GM19239 (cell line): ENCODE data around the gene ITGB1.

Experiments
- DNase-seq: peaks from one replicate; pipeline ENCODE4 v3.0.0; 2011; ENCODE audit warnings: low spot score; ENCODE audit not compliant: insufficient read length
- FAIRE-seq: peaks from 2 replicates; lab custom pipeline; 2011; peaks lifted over from hg19 to GRCh38; lab: Jason Lieb, UNC

ITGB1 gene

DNA sequence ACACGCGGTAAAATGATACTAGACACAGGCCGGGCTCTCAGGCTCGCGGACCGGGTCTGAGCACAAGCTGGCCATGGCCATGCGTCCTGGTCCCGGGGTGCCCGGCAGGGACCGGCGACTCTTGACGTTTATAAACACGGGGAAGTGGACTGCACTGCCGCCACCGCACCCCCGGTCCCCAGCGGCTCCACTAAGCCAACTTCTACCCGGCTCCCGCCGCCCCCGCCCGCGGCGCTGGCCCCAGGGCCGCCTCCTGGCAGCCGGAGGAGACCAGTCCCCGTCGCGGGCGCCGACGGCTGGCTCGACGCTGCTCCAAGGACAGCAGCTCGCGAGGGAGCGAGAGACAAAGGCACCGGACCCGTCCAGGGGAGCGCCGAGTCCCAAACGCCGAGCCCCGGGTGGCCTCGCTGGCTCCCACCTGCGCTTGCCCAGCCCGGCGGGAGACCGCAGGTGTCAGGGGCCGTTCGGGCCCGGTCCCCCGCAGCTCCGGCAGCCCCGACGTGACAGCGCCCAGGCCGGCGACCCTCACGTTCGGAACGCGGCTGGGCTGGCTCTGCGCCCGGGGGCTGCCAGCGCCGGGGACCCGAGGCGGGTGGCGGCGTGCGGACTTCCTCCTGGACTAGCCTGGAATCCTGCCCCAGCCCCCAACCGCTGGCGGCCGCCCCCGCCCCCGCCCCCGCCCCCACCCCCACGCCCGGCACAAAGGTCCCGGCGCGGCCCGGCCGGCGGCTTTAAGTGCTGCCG lies 517 bp downstream of the ITGB1 start:
- DNase-seq (no peak), FAIRE-seq (no peak)

DNA sequence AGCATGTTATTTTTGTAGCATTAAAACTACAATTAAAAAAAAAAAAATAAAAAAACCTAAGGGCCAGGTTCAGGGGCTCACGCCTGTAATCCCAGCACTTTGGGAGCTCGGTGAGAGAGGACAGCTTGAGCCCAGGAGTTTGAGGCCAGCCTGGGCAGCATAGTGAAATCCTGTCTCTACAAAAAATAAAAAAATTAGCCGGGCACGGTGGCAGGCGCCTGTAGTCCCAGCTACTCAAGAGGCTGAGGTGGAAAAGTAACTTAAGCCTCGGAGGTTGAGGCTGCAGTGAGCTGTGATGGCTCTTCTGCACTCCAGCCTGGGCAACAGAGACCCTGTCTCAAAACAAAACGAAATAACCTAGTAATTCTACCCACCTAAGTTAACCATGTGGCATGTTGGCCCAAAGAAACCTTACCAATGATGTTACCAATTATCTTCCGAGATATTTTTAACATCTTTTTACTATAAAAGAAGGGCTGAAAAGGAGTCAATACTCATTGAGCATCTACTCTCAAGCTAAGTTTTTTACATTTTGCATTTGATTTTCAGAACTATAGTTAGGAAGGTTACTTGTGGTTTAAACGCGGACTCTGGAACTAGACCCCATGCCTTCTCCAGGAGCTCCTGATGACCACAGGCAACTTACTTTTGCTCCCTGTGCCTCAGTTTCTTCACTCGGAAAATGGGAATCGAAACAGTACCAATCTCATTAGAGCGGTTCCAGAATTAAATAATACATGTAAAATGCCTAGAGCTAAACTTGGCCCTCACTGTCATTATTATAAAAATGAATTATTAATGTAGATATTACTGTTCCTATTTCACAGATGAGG lies 1.4 kb downstream of the ITGB1 start:
- DNase-seq (no peak), FAIRE-seq (no peak)

DNA sequence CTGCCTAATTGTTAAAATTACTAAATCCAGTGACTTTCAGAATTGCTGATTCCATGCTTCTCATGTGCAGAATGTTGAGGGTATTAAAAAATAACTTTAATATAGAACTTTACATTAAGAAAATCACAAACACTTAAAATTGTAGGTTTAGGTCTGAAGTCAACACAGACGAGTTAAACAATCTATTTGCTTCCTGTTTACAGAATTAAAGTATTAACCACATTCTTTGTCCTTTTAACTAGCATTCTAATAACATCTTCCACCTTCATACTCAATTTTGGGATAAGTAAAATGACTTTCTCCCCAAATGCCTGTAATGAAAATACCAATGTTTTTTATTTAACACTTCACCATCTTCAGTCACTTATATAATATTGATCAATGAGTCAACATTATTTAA lies 2.2 kb downstream of the ITGB1 start:
- FAIRE-seq, result no peak
- no peak for DNase-seq

DNA sequence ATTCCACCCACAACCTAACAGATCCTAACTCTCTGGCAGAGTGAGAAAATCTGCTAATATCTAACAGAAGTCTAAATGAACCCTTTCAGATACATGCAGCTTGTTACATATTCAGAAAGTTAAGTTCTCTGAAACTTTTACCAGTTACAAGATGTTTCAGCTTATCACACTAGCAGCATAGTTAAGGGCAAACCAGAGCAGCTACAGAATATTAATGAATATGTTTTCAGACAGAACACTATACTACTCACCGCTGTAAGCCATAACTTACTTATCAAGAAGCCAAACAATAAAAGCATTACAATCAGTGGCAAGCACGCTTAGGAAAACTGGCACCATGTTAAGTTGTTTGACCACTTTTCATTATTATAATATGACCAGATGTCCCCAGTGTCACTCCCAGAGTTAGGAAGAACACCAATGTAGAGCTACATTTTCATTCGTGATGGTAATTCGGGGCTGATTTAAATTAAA lies 2.7 kb downstream of the ITGB1 start:
- no peak for DNase-seq

DNA sequence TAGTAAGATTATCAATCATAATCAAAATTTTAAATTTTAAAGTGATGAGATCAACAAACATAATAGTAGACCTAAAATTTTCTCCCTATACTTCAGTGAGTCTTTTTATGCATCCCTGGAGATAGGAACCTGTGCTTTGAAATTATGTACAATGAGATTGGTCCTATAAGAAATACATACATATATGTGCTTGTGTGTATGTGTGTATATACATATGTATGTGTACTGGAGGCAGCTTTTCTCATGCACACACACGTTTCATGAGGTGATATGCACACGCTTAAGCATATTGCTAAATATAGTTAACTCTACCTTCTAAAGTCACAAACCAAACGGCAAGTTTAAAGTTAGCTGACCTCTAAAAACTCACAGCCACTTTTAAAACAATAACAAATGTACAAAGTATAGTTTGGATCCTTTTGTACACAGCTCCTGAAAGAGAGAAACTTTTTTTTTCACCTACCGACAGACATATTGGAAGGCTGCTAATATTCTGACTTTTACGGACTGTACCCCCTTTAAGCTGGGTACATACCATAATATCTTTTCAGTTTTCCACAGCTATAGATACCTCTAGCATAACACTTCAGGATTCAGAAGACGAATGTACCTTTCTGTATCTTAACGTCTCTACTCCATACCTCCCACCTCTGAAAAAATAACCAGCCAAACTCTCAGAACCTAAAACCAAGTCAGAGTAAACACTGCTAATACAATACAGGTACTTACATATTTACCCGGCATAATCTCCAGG lies 3.3 kb downstream of the ITGB1 start:
- no peak for FAIRE-seq
- no peak for DNase-seq

More for the DNA sequence above, 2.7 kb downstream of the ITGB1 start:
- FAIRE-seq, result peak; percentile 31

DNA sequence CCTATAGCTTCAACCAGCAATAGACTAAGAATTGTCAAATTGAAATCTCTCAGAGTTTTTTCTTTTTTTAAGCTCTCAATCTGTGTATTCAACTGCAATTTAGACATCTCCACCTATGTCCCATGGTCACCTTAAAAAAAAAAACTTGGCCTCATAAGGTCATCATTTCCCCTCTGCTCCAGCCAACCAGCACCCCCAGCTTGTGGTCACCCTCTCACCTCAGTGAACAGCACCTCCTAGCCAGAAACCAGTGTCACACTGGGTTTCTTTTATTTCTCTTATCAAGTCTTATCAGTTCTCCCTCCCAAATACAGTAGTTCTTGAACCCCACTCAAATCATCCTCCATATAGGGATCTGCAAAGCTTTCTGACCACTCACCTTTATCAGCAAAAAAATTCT lies 4.0 kb downstream of the ITGB1 start:
- DNase-seq, result no peak
- peak; percentile 80 for FAIRE-seq

DNA sequence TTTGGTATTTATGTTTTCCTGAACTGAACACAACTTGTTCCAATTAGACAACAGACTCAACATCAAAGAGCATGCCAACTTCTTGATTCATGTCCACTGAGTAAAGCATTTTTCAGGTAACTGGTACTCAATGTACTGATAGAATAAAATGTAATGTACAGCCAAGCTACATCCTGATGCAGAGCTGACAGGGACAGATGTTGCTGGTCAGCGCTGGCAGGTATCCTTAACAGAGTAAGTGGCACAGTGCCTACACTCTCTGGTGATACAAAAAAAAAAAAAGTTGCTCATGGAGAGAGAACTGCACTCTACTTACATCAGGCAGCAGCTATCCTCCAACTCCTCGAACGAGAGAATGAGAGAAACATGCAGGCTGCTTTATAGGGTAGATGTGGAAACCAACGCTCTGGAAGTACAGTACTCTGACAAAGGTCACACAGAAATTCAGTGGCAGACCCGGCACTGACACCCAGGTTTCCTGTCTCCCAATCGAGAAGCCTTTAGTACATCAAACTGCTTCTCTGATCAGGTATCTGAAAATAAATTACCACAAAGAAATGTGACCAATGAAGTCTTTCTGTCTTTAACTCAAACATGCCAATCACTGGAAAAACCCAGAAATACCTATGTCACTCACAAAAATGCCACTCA lies 4.6 kb downstream of the ITGB1 start:
- FAIRE-seq (no peak), DNase-seq (no peak)

DNA sequence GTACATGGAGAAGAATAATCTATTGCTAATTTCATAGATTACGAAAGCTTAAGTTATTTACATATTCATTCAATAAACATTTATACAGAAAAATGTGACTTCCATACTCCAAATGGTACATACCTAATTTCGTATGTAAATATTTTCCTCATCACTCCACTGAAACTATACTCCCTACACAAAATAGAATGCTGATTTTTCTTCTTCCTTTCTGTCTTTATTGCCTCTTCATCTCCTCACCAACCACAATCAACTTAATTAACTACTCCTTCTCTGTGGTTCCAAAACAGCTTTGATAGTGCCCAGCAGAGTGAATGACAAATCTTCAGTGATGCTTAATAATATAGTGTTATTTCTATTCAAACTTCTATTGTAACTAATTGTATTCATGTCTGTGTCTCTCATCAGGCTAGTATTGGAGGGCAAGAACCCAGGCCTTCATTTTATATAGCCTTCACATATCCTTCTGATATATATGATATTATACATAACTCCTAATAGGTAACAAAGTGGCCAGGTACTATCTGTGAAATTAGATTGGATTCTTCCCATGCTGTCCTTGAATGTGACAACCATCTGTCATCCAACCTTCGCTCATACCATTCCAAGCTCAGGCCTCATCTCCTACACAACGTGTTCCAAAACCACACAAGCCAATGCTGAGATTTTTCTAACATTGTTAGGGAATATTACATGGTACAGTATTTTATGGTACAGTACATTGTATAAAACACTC lies 5.3 kb downstream of the ITGB1 start:
- DNase-seq (no peak), FAIRE-seq (no peak)

DNA sequence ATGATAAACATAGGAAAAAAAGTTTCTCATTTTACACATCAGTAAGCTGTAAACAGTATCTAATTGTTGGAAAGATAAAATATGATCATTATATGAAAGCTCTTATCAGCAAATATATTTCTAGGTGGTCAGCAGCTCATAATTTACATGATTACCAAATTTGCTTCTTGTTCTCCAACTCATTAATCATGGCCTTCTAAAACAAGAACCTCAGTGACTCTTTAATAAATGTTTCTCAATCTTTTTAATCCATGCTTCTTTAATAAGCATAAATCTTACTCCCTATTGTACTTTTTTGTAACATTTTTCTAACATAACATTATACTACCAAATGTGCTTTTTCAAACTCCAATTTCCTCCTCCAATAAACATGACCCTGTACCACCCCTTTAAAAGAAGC lies 5.9 kb downstream of the ITGB1 start:
- DNase-seq (no peak), FAIRE-seq (no peak)

DNA sequence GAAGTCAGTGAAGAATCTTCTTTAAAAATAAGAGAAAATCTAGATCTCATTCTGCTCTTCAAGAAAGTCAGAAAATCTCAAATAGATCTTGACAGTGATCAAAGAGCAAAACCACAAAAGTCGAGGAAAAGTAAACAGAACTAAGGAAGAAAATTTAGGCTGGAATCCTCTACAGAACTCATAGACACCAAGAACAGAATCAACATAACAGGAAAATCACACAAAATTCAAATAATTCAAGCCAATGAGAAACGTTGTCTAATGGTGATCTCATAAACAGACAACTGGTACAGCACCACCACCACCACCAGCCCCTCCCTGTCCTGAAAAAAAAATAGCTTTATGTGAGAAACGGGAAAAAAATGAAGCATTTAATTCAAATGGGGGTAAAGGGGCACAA lies 6.9 kb downstream of the ITGB1 start:
- no peak for DNase-seq
- FAIRE-seq, result no peak

DNA sequence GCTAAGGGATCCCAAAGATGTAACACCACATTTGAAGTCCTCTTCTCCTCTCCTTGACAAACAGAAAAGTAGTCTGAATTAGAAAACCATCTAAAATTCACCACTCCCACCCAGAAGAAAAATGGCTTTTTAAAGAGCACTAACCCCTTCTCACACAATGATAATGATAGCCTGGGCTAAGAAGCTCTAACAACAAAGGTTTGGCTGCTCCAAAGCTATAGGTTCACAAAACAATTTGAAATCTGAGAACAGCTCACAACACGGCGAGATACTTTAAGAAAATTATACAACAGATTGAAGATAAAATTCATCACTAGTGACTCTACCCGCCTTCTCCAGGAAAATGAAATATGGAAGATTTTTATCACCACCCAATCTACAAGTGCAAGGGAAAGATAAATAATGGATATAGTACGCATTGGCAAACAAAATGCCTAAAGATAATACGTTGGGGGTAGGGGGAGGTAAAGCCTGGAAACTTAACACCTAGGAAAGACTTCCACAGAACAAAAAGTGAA lies 7.4 kb downstream of the ITGB1 start:
- DNase-seq (no peak), FAIRE-seq (peak; percentile 44)

DNA sequence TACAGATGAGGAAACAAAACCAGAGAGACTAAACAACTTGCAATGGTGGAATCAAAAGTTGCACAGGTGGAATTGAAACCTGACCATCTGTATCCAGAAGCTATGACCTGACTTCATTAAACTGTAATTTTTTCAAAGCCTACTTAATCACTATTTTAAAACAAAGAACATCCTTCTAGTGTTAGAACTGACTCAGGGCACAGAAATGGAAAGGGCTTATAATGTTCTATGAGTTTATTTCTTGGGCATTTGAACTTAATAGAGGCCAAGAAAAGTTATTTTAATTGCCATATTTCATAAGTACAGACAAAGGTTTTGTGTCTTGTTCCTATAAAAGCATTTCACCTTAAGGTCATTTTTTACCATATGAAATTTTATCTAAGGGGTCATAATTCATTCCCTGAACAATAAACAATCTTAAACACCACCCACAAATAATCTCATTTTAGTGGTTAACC lies 8.8 kb downstream of the ITGB1 start:
- FAIRE-seq, result peak; percentile 75
- DNase-seq, result no peak

DNA sequence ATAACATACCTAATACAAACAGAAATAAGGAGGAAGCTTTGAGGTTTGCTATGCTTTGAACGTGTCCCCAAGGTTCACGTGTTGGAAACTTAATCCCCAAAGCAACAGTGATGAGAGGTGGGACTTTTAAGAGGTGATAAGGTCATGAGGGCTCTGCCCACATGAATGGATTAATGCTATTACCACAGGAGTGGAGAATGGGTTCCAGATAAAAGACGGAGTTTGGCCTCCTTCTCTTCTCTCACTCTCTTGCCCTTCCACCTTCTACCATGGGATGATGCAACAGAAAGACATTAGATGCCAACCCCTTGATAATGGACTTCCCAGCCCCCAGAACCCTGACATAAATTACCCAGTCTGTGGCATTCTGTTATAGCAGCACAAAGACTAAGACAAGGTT lies 9.6 kb downstream of the ITGB1 start:
- DNase-seq (no peak), FAIRE-seq (peak; percentile 85)

DNA sequence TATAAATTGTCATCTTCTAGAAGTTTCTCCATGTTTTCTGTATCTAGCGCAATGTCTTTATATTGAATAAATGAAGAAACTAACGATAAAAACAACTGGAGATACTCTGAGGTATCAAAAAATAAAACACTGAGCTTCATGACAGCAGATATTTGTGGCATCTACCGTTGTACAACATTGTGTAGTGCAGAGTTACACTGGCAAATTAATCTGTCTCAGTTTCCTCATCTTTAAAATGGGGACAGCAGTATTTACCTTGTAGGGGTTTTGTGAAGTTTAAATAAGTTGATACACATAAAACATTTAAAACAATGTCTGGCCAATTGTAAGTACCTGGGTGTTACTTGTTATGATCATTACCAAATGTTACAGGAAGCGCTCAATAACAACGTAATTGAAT lies 10.4 kb downstream of the ITGB1 start:
- DNase-seq (no peak), FAIRE-seq (no peak)

DNA sequence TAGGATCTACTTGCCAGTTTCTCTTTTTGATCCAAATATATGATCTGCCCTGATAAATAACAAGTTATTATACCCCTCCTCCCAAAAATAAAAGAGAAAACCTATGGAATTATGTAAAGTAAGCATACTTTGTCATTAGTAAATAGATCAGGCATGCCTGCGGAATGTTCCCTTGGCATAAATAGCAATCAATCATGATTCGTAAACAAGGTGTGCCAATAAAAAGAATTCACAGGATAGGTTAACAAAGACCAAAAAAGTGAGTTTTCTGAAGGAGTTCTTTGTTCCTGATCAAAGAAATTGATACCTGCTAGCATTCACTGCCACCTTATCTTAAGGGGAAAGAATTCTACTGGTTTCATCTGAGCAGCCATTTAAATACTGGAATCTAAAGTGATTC lies 11.9 kb downstream of the ITGB1 start:
- FAIRE-seq (no peak), DNase-seq (no peak)

DNA sequence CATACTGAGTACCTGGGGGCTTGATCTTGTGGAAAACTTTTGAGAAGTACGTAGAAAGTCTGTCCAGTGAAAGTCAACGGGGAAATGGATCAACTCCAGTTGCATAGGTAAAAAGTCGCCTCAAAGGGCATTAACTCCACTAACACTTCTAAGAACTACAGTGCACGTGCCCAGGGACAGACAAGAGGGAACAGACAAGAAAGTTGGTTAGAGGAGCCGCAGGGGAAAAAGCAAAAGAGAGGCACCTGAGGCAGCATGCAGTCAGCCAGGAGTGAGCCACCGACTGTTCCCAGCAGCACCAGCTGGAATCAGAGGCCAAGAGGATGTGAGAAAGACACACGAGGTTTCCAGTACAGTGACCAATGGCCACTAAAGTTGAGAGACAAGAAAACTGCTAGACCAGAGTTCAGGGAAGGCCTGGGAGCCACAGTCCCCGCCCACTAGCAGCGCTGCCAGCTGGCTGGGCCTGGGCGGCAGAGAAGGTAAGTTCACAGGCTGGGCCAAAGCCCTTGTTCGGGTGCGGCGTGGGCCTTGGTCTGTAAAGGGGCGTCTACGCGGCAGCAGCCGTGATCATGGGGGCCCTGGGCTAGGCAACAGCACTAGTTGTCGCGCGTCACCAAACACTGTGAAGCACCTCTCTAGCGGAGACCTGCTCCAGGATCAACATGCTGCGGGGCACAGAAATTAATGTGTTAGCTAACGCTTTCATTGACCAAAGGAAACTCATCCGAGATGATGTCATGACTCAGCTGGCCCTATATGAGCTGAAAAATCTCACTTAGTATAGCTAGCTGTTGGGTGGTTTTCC lies 14.0 kb downstream of the ITGB1 start:
- no peak for DNase-seq
- no peak for FAIRE-seq

DNA sequence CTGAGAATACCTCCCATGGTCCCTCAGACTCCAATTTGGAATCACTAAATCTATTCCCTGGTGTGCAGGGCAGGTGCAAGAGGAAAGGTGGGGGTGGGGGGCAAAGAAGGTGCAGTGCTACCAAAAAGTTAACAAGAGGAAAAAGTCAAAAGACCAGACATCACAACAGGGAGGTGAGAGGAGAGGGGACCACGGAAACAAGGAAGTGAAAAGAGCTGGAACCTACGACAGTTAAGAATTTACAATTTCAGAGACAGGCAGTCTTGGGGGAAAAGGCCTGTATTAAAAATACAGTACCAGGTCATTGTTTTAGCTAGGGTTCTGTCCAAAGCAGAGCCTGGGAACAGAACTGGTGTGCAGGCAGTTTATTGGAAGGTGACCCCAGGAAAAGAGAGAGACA lies 14.6 kb downstream of the ITGB1 start:
- FAIRE-seq, result peak; percentile 52
- no peak for DNase-seq

DNA sequence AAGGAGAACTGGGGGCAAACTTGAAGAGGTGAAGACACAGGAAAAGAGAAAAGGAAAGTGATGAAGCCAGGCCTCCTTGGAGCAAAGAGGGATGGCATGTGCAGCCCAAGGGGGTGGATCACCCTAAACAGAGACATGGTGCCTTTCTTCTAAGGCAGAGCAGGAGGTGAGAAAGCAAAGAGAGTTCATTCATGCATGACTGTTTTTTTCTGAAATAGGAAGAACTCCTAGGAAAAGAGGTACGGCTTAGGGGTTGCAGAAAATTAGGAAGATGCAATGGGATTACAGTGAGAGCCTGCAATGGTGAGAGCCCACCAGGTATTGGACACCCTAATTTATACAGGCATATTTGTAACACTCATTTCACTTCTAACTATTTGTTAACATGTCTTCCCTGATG lies 15.9 kb downstream of the ITGB1 start:
- FAIRE-seq (no peak), DNase-seq (no peak)

DNA sequence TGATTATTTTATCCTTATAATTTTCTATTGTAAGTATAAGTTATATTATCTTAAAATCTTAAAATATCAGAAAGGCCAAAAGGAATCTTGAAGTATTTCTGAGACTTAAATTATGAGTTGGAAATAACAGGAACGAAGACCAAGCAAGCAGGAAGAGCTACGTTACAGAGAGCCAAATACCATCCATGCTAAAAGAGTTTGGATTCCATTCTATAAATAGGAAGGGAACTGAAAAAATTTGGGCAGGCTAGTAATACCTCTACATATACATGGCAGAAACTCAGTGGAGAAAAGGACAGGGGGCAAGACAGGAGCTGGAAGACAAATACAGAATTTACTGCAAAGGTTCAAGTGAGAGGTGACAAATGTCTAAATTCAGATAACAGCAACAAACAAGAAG lies 16.7 kb downstream of the ITGB1 start:
- FAIRE-seq (no peak), DNase-seq (no peak)
